H9 (cell line): ENCODE results near the gene PLAGL1. TPM values are rescaled to one million over a fixed set of nuclear protein-coding genes. Genes with fewer than 3 reads are reported as not detected.
A peak's percentile ranks its signal among the peaks of the same experiment; 100 is the strongest.

Source experiments
- DNase-seq: peaks from one replicate; pipeline ENCODE4 v3.0.0-alpha.2; 2017
- H2AFZ ChIP-seq: one replicate; pipeline ENCODE4 v1.6.1; 2013; ENCODE audit warnings: mild to moderate bottlenecking, low read length, control low read depth, moderate library complexity
- H2AK5ac ChIP-seq: 2 replicates; pipeline ENCODE4 v1.6.1; 2013; ENCODE audit warnings: low read length, control low read depth, mixed read lengths; ENCODE audit not compliant: insufficient read length
- H2BK120ac ChIP-seq: one replicate; pipeline ENCODE4 v1.6.1; 2013; ENCODE audit warnings: low read depth, mild to moderate bottlenecking, low read length, control low read depth, inconsistent platforms; ENCODE audit not compliant: poor library complexity, severe bottlenecking
- H2BK12ac ChIP-seq: 2 replicates; pipeline ENCODE4 v1.6.1; 2013; ENCODE audit warnings: low read length, control low read depth, mixed read lengths, low read depth; ENCODE audit not compliant: insufficient read length
- H2BK15ac ChIP-seq: 2 replicates; pipeline ENCODE4 v1.6.1; 2013; ENCODE audit warnings: low read depth, low read length, control low read depth
- H2BK20ac ChIP-seq: one replicate; pipeline ENCODE4 v1.6.1; 2013; ENCODE audit warnings: low read depth, mild to moderate bottlenecking, low read length, control low read depth, inconsistent platforms; ENCODE audit not compliant: poor library complexity, severe bottlenecking
- H2BK5ac ChIP-seq: 2 replicates; pipeline ENCODE4 v1.6.1; 2013; ENCODE audit warnings: low read length, control low read depth, mixed read lengths; ENCODE audit not compliant: insufficient read length
- H3K14ac ChIP-seq: 2 replicates; pipeline ENCODE4 v1.6.1; 2013; ENCODE audit warnings: low read length, control low read depth; ENCODE audit not compliant: insufficient read depth
- H3K18ac ChIP-seq: 2 replicates; pipeline ENCODE4 v1.6.1; 2013; ENCODE audit warnings: low read depth, mild to moderate bottlenecking, mixed read lengths, low read length, control low read depth; ENCODE audit not compliant: insufficient read length
- H3K23ac ChIP-seq: 2 replicates; pipeline ENCODE4 v1.6.1; 2013; ENCODE audit warnings: low read length, control low read depth, mixed read lengths, low read depth; ENCODE audit not compliant: insufficient read length
- H3K23me2 ChIP-seq: 2 replicates; pipeline ENCODE4 v1.6.1; 2013; ENCODE audit warnings: low read depth, mild to moderate bottlenecking, mixed read lengths, low read length, control low read depth; ENCODE audit not compliant: insufficient read length, poor library complexity, severe bottlenecking
- H3K27ac ChIP-seq: 2 replicates; pipeline ENCODE4 v1.5.1; 2013; ENCODE audit warnings: low read length, control low read depth, mixed read lengths, low read depth; ENCODE audit not compliant: insufficient read length
- H3K27me3 ChIP-seq: 2 replicates; pipeline ENCODE4 v1.6.1; 2013; ENCODE audit warnings: low read length, control low read depth, inconsistent platforms; ENCODE audit not compliant: insufficient read depth
- H3K4ac ChIP-seq: 2 replicates; pipeline ENCODE4 v1.6.1; 2013; ENCODE audit warnings: low read depth, mild to moderate bottlenecking, control low read depth, inconsistent platforms, low read length, moderate library complexity
- H3K4me1 ChIP-seq: 2 replicates; pipeline ENCODE4 v1.6.1; 2013; ENCODE audit warnings: low read length, control low read depth, inconsistent platforms; ENCODE audit not compliant: insufficient read depth
- H3K4me2 ChIP-seq: 2 replicates; pipeline ENCODE4 v1.6.1; 2013; ENCODE audit warnings: low read length, control low read depth, mixed read lengths; ENCODE audit not compliant: insufficient read length, insufficient read depth
- H3K56ac ChIP-seq: 2 replicates; pipeline ENCODE4 v1.6.1; 2013; ENCODE audit warnings: low read depth, mild to moderate bottlenecking, mixed read lengths, low read length, control low read depth; ENCODE audit not compliant: insufficient read length
- H3K79me1 ChIP-seq: 2 replicates; pipeline ENCODE4 v1.6.1; 2013; ENCODE audit warnings: low read depth, mild to moderate bottlenecking, moderate library complexity, low read length, control low read depth, inconsistent platforms; ENCODE audit not compliant: insufficient read depth, poor library complexity, severe bottlenecking
- H3K79me2 ChIP-seq: 2 replicates; pipeline ENCODE4 v1.6.1; 2013; ENCODE audit warnings: low read length, control low read depth, inconsistent platforms; ENCODE audit not compliant: insufficient read depth
- H3K9ac ChIP-seq: 2 replicates; pipeline ENCODE4 v1.6.1; 2013; ENCODE audit warnings: low read length, control low read depth, mixed read lengths; ENCODE audit not compliant: insufficient read length; ENCODE audit errors: extremely low read depth
- H3K9me3 ChIP-seq: one replicate; pipeline ENCODE4 v1.6.1; 2013; ENCODE audit warnings: low read depth, low read length, inconsistent platforms; ENCODE audit not compliant: control insufficient read depth
- H3T11ph ChIP-seq: one replicate; pipeline ENCODE4 v1.6.1; 2013; ENCODE audit warnings: mild to moderate bottlenecking, low read length, control low read depth, inconsistent platforms
- H4K20me1 ChIP-seq: one replicate; pipeline ENCODE4 v1.6.1; 2013; ENCODE audit not compliant: control insufficient read depth, insufficient read length, insufficient read depth
- H4K5ac ChIP-seq: 2 replicates; pipeline ENCODE4 v1.6.1; 2013; ENCODE audit warnings: low read depth, mild to moderate bottlenecking, mixed read lengths, low read length, control low read depth; ENCODE audit not compliant: insufficient read length
- H4K8ac ChIP-seq: replicated peaks from 2 replicates; pipeline ENCODE4 v1.6.1; 2013; ENCODE audit warnings: low read length, control low read depth, mixed read lengths, low read depth; ENCODE audit not compliant: insufficient read length
- H4K91ac ChIP-seq: 2 replicates; pipeline ENCODE4 v1.6.1; 2013; ENCODE audit warnings: low read depth, mild to moderate bottlenecking, moderate library complexity, mixed read lengths, low read length, control low read depth; ENCODE audit not compliant: insufficient read length
- H3K27ac Mint-ChIP-seq, 3 experiments: 2 replicates in 2 of 3; 3 replicates in 1 of 3; pipeline ENCODE4 v1.8.0; 2020 to 2021; ENCODE audit warnings: mixed read lengths in 3 of 3, mild to moderate bottlenecking in 1 of 3, moderate library complexity in 1 of 3
- H3K27me3 Mint-ChIP-seq: 2 replicates; pipeline ENCODE4 v1.8.0; 2021; ENCODE audit warnings: low read depth, mild to moderate bottlenecking, moderate library complexity, mixed read lengths
- H3K36me3 Mint-ChIP-seq, 3 experiments: 2 replicates in 2 of 3; 3 replicates in 1 of 3; pipeline ENCODE4 v1.8.0; 2020 to 2021; ENCODE audit warnings: low read depth in 3 of 3, mixed read lengths in 3 of 3; ENCODE audit not compliant: insufficient read depth in 1 of 3
- H3K4me1 Mint-ChIP-seq, 2 experiments: 2 replicates each; pipeline ENCODE4 v1.8.0; 2020; ENCODE audit warnings: mixed read lengths in 2 of 2
- H3K4me3 Mint-ChIP-seq, 2 experiments: 2 replicates in 1 of 2; 3 replicates in 1 of 2; pipeline ENCODE4 v1.8.0; 2020 to 2021; ENCODE audit warnings: mild to moderate bottlenecking in 2 of 2, mixed read lengths in 2 of 2, moderate library complexity in 1 of 2
- H3K9me3 Mint-ChIP-seq, 2 experiments: 2 replicates in 1 of 2; 3 replicates in 1 of 2; pipeline ENCODE4 v1.8.0; 2020; ENCODE audit warnings: mild to moderate bottlenecking in 2 of 2, mixed read lengths in 2 of 2, moderate library complexity in 1 of 2
- CTCF ChIP-seq: fragments of 200-600 bp; sonication (generic); conservative IDR thresholded peaks from 3 replicates; pipeline ENCODE4 v1.8.0; 2021; ENCODE audit warnings: antibody characterized with exemption, mild to moderate bottlenecking
- WGBS: extraction: QIAGEN DNeasy Blood & Tissue Kit; methylation state at CpG from one replicate; pipeline ENCODE4 v1.1.7; 2013; ENCODE audit warnings: missing lambda C conversion rate, low lambda C conversion rate, mixed read lengths; ENCODE audit not compliant: insufficient read length; ENCODE audit errors: extremely low coverage; 5-methylcytosine and 5-hydroxymethylcytosine counted together
- total RNA-seq: library from RNA; stranded (reverse); gene quantifications from 2 replicates; pipeline ENCODE4 v1.2.1, GENCODE V29; 2021

The PLAGL1 gene
- total RNA-seq, 1 experiment from 2014 or later: 1.9 TPM

GRCh38 chr6:143939364-143939763 is 68.7 kb downstream of the PLAGL1 start:
- no peak for TF ChIP-seq CTCF
- Histone ChIP-seq H3K27me3 (no peaks in the 10 kb centered on the region), H3K9ac (no peak overlapping the region), H3K79me1 (no peaks in the 10 kb centered on the region), H3K18ac (no peak overlapping the region), H3K4ac (no peak overlapping the region), H3K9me3 (no peaks in the 10 kb centered on the region), H3K23ac (no peak overlapping the region), H3K79me2 (no peaks in the 10 kb centered on the region), H3T11ph (no peak overlapping the region), H3K14ac (no peak overlapping the region), H4K5ac (no peak overlapping the region), H2BK5ac (no peak overlapping the region), H2BK15ac (no peak overlapping the region), H4K91ac (no peak overlapping the region), H4K8ac (no peak overlapping the region), H3K27ac (no peak overlapping the region), H4K20me1 (no peaks in the 10 kb centered on the region), H3K4me1 (peaks cover 7% of the 10 kb centered on the region; the same call in 1 of the 2 replicates), H2AK5ac (no peak overlapping the region), H3K4me2 (no peak overlapping the region), H3K23me2 (no peaks in the 10 kb centered on the region), H2BK20ac (no peak overlapping the region), H2BK12ac (no peak overlapping the region), H2BK120ac (no peak overlapping the region), H2AFZ (no peak overlapping the region), H3K56ac (no peak overlapping the region)
- DNase-seq: no peak
- Mint-ChIP-seq H3K9me3 (peaks cover 0 to 2% of the 10 kb centered on the region in 2 experiments; a peak in 1 of 5 replicates), H3K36me3 (no peaks in the 10 kb centered on the region), H3K27me3 (peaks cover 17% of the 10 kb centered on the region), H3K4me1 (peaks cover 48 to 53% of the 10 kb centered on the region in 2 experiments), H3K4me3 (no peak overlapping the region), H3K27ac (0 out of 7 replicates have a peak overlapping the region, but pooled peaks of 1 of the 3 experiments have one; percentile 27)
- no CpG with 5 or more reads among the region's 4 CpGs for WGBS
